Pancreas (tissue), 10 donors: ENCODE results near the gene CAMK1D. TPM values are rescaled to one million over a fixed set of nuclear protein-coding genes. Genes with fewer than 3 reads are reported as not detected.

Experiments used
- ATAC-seq, 4 donors: fragments of 200-7000 bp; cut with Tn5 transposase; one replicate each; pipeline versions ENCODE4 v1.8.0 to v1.9.1; 2020; ENCODE audit warnings: mild to moderate bottlenecking in 4 of 4, moderate library complexity in 4 of 4
- DNase-seq, 6 donors: peaks; one replicate each; pipeline ENCODE4 v3.0.0-alpha.2; 2020
- FAIRE-seq: peaks from 2 replicates; lab custom pipeline; 2012; peaks lifted over from hg19 to GRCh38; lab: Jason Lieb, UNC
- H3K27ac ChIP-seq, 4 donors: fragments of 200-600 bp; sonication (generic); 1 replicate in 3 of 4; 2 replicates in 1 of 4; pipeline versions ENCODE4 v1.5.0 to v1.8.0; 2020
- H3K27me3 ChIP-seq, 4 donors: fragments of 200-600 bp; one replicate each; pipeline ENCODE4 v1.8.0; 2021
- H3K36me3 ChIP-seq, 3 donors: fragments of 200-600 bp; sonication (generic) in 1 of 3; one replicate each; pipeline versions ENCODE4 v1.5.0 to v1.8.0; 2020 to 2021
- H3K4me1 ChIP-seq, 3 donors: fragments of 200-600 bp; one replicate each; pipeline ENCODE4 v1.8.0; 2021
- H3K4me3 ChIP-seq, 4 donors: fragments of 200-600 bp; sonication (generic) in 2 of 4; one replicate each; pipeline versions ENCODE4 v1.5.0 to v1.8.0; 2020 to 2021
- H3K9me3 ChIP-seq, 4 donors: fragments of 200-600 bp; one replicate each; pipeline ENCODE4 v1.8.0; 2021
- CTCF ChIP-seq, 4 donors: fragments of 200-600 bp; sonication (generic) in 3 of 4; IDR thresholded peaks; one replicate each; pipeline versions ENCODE4 v1.5.0 to v1.8.0; 2021; ENCODE audit warnings: antibody characterized with exemption in 4 of 4
- WGBS, 2 donors: extraction: QIAGEN DNeasy Blood & Tissue Kit; methylation state at CpG; one replicate each; pipeline ENCODE4 v1.1.7; 2013; 5-methylcytosine and 5-hydroxymethylcytosine counted together
- intact Hi-C, 3 donors: fragments of 100-400 bp; cut with DNase I; formaldehyde crosslinking; loops; one replicate each; pipeline versions ENCODE4 v1.11.1 to v1.14.2; 2022
- polyA plus RNA-seq, 2 donors: library from polyadenylated mRNA; stranded (reverse); fragments of 200-250 nt; gene quantifications; one replicate each; pipeline ENCODE4 v1.2.3, GENCODE V29; 2013
- total RNA-seq, 6 donors: library from RNA; stranded (reverse); fragmentation: NEBNext Ultra II Directional in 4 of 6; extraction: Animal tissue kit (Norgen Biotek cat#: 25700) in 4 of 6; gene quantifications; one replicate each; pipeline versions ENCODE4 v1.2.1 to v1.2.4, GENCODE V29; 2021 to 2023
- donor health status: healthy with polysubstance abuse.
- donor health status: DM: no; HTN: no; CAD: no; lungs with moderate emphysema.
- donor health status: DM: no; HTN: no; CAD: no.
- donor health status: control.
- donor health status: control.
- donor health status: Bipolar disorder and iron deficiency.
- donor health status: DM: yes; HTN: yes; CAD: no.
- donor health status: DM: no; HTN: no; CAD: no.
- donor health status: DM: no; HTN: no; CAD: no.
- donor health status: DM: yes; HTN: yes; CAD: no.

The CAMK1D gene
- total and polyA plus RNA-seq, 8 donors, result 2.9 to 30.1 (median 22.7) TPM

DNA sequence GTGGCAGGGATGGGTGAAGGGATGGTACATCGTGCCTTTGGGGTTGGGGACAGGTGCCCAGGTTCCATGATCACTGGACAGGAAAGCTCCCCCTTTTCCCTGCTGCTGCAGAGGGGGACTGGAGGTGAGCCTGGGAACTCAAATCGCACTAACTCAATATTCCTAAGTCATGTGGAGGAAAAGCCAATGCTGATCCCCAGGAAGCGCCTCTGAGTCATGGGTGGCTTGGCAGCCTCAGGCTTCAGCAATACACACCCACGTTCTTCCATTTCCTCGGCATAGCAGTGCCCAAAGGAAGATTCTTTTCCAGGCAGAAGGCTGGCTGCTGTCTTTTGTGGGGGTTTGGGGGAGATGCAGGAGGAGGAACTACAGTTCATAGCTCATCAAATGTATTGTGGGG lies 486.4 kb downstream of the CAMK1D start:
- Histone ChIP-seq H3K27ac (no peak overlapping the region), H3K27me3 (no peaks in the 10 kb centered on the region), H3K4me1 (no peaks in the 10 kb centered on the region), H3K9me3 (no peaks in the 10 kb centered on the region), H3K4me3 (no peak overlapping the region), H3K36me3 (no peaks in the 10 kb centered on the region)
- ATAC-seq (no peak), DNase-seq (no peak), FAIRE-seq (no peak)
- 82 to 84% methylated on average over 5 of the region's 5 CpGs for WGBS, 2 donors
- intact Hi-C loops, result no loop called here
- TF ChIP-seq CTCF (IDR thresholded peaks at IDR 0.05), result no peak

GRCh38 chr10:12838366-12838765 lies 489.0 kb downstream of the CAMK1D start:
- FAIRE-seq, result no peak
- intact Hi-C loops, result no loop called here
- TF ChIP-seq CTCF (IDR thresholded peaks at IDR 0.05), result no peak
- H3K27me3 ChIP-seq, result no peaks in the 10 kb centered on the region
- no peak overlapping the region for H3K27ac ChIP-seq
- no peaks in the 10 kb centered on the region for H3K36me3 ChIP-seq
- H3K4me3 ChIP-seq, result no peak overlapping the region
- ATAC-seq, result no peak
- H3K4me1 ChIP-seq, result no peaks in the 10 kb centered on the region
- DNase-seq, result no peak
- 68 to 84% methylated on average over 9 of the region's 9 CpGs for WGBS, 2 donors
- no peaks in the 10 kb centered on the region for H3K9me3 ChIP-seq

DNA sequence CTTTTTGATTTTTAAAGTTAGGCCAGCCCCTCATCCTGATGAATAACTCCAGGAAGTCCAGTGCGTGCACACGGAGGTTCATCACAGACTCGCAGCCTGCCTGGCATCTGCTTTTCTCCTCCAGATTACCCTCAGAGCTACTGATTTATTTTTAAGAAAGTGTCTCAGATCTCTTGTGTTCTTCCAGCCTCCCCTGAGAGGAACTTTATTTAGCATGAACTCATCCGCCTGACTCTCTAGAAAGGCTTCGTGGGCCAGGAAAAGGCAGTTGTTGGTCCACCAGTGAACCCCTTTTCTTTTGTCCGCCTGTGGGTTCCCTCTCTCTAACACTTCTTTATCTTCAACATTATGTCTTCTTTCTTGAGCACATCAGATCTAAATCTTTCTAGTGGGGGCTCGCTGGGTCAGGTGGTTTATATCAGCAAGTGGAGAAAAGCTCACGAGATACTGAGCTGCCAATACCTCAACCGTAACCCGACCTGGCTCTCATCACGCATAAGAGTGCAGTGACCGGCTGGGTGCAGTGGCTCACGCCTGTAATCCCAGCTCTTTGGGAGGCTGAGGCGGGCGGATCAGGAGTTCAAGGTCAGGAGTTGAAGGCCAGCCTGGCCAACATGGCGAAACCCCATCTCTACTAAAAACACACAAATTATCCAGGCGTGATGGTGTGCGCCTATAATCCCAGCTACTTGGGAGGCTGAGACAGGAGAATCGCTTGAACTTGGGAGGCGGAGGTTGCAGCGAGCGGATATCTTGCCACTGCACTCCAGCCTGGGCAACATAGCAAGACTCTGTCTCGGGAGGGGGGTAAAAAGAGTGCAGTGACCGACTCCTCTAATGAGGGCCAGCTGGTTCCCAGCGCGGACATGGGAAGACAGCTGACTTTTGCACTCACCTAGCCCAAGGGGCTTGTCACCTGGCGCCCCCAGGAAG lies 489.9 kb downstream of the CAMK1D start:
- WGBS, 2 donors, result 69 to 86% methylated on average over 27 of the region's 27 CpGs
- Histone ChIP-seq H3K4me1 (no peaks in the 10 kb centered on the region), H3K27ac (no peak overlapping the region), H3K27me3 (no peaks in the 10 kb centered on the region), H3K4me3 (no peak overlapping the region), H3K36me3 (no peaks in the 10 kb centered on the region), H3K9me3 (no peaks in the 10 kb centered on the region)
- intact Hi-C loops, result no loop called here
- ATAC-seq, result no peak
- TF ChIP-seq CTCF (IDR thresholded peaks at IDR 0.05), result no peak
- no peak for FAIRE-seq
- DNase-seq, result no peak

- WGBS, 2 donors, result 34 to 40% methylated on average over 9 of the region's 9 CpGs
- no peak for FAIRE-seq
- no peak for TF ChIP-seq CTCF (IDR thresholded peaks at IDR 0.05)
- H3K27me3 ChIP-seq, result no peaks in the 10 kb centered on the region
- H3K4me1 ChIP-seq, result no peaks in the 10 kb centered on the region
- ATAC-seq, result peak in 2 of 4 donors; percentile 15 to 34
- no peak for DNase-seq
- intact Hi-C loops, result no loop called here
- H3K9me3 ChIP-seq, result no peaks in the 10 kb centered on the region
- H3K27ac ChIP-seq, result no peak overlapping the region
- no peak overlapping the region for H3K4me3 ChIP-seq
- no peaks in the 10 kb centered on the region for H3K36me3 ChIP-seq
Measured at GRCh38 chr10:12839941-12840611, 490.7 kb downstream of the CAMK1D start.
